HG02885 (cell line): ENCODE data around the gene E4F1.
"Not testable (repeated sequence)": the region's sequence is repeated elsewhere in the genome, so short reads cannot be mapped to it uniquely, and the experiment has no call there.

ENCODE experiments used
- ATAC-seq: cut with Tn5 transposase; IDR thresholded peaks from one replicate; pipeline ENCODE4 v1.9.1; 2021; ENCODE audit warnings: mild to moderate bottlenecking; ENCODE audit not compliant: unreplicated experiment, poor library complexity

The E4F1 gene

GRCh38 chr16:2187212-2187611, 36.2 kb upstream of the E4F1 start:
- ATAC-seq: no peak

- ATAC-seq: no peak
Observed at GRCh38 chr16:2188395-2188794, 35.0 kb upstream of the E4F1 start.

- ATAC-seq: no peak
Observed at GRCh38 chr16:2189252-2189893, 34.0 kb upstream of the E4F1 start.

- ATAC-seq: no peak
Observed at GRCh38 chr16:2190002-2190658, 33.3 kb upstream of the E4F1 start.

GRCh38 chr16:2190659-2191445, 32.5 kb upstream of the E4F1 start:
- ATAC-seq: no peak

GRCh38 chr16:2191446-2191706, 32.0 kb upstream of the E4F1 start:
- no peak for ATAC-seq

- no peak for ATAC-seq
Observed at GRCh38 chr16:2194166-2194834, 29.1 kb upstream of the E4F1 start.

GRCh38 chr16:2194852-2195321, 28.5 kb upstream of the E4F1 start:
- ATAC-seq: no peak

- no peak for ATAC-seq
Observed at GRCh38 chr16:2195322-2196161, 27.8 kb upstream of the E4F1 start.

- no peak for ATAC-seq
Observed at GRCh38 chr16:2196162-2196980, 27.0 kb upstream of the E4F1 start, which contains the start of gene CASKIN1. Gene CASKIN1 (minus strand): TSS chr16:2196605. CDS start chr16:2196432, 173 bp downstream.

- ATAC-seq: no peak
Observed at GRCh38 chr16:2196981-2197511, 26.3 kb upstream of the E4F1 start.

GRCh38 chr16:2197765-2198164, 25.6 kb upstream of the E4F1 start:
- ATAC-seq: no peak

- ATAC-seq: no peak
Observed at GRCh38 chr16:2198283-2198682, 25.1 kb upstream of the E4F1 start.

- no peak for ATAC-seq
Observed at GRCh38 chr16:2199095-2199494, 24.3 kb upstream of the E4F1 start.

GRCh38 chr16:2199621-2200139, 23.7 kb upstream of the E4F1 start:
- no peak for ATAC-seq

- no peak for ATAC-seq
Observed at GRCh38 chr16:2200313-2200712, 23.1 kb upstream of the E4F1 start.

- not testable (repeated sequence) for ATAC-seq
Observed at GRCh38 chr16:2203119-2203688, 20.2 kb upstream of the E4F1 start.

- no peak for ATAC-seq
Observed at GRCh38 chr16:2204416-2205103, 18.8 kb upstream of the E4F1 start.
